Activated CD8-positive, alpha-beta memory T cell treated with anti-CD3 and anti-CD28 coated beads for 1 hour (primary cell): Measurements from ENCODE around the gene AFMID.
"Not testable (repeated sequence)": the region's sequence is repeated elsewhere in the genome, so short reads cannot be mapped to it uniquely, and the experiment has no call there.

Source experiments
- DNase-seq, 2 donors: peaks; one replicate each; pipeline ENCODE4 v3.0.0-alpha.2; 2020; ENCODE audit warnings: low read depth in 1 of 2; ENCODE audit errors: extremely low read depth in 1 of 2

Gene AFMID

DNA sequence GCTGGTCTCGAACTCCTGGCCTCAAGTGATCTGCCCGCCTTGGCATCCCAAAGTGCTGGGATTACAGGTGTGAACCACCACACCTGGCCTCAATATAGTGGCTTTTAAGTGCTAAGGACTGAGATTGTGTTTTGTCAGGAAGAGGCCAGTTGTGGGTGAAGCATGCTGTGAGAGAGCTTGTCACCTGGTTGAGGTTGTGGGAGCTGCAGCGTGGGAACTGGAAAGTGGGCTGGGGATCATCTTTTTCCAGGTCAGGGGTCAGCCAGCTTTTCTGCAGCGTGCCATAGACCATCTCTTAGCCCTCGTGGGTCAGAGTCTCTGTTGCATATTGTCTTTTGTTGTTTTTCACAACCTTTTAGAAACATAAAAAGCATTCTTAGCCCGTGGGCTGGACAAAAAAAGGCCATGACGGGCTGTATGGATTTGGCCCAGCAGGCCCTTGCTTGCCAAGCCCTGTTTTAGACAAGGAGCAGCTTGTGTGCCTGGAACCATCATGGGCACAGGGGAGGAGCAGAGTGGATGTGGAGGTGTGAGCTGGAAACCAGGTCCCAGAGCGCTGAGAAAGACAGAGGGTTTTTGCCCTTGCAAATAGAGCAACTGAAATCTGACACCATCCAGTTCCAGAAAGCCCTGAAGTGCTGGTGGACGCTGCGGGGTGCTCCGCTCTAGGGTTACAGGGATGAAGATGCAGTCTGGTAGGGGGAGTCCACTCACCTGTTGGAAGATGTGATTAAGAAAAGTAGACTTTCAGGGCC is 32.4 kb downstream of the AFMID start:
- no peak for DNase-seq

DNA sequence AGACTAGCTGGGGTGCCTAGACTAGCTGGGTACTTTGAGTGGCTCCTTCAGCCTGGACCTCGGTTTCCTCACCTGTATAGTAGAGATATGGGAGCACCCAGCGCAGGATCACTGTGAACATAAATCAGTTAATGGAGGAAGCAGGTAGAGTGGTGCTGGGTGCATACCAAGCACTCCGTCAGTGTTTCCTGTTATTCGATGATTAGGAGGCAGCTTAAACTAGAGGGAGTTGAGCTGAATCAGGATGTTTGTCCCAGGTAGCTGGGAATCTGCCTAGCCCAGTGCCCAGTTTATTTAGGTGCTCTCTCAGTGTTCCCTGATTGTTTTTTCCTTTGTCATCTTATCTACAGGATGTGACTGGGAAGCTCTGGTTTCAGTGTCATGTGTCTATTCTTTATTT is 35.9 kb downstream of the AFMID start:
- DNase-seq = no peak

DNA sequence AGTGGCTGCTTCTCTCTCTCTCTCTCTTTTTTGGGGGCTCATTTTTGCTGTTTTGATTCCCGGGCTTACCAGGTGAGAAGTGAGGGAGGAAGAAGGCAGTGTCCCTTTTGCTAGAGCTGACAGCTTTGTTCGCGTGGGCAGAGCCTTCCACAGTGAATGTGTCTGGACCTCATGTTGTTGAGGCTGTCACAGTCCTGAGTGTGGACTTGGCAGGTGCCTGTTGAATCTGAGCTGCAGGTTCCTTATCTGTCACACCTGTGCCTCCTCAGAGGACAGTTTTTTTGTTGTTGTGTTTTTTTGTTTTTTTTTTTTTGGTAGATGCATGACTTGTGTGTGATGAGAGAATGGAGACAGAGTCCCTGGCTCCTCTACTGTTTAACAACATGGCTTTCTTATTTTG is 36.6 kb downstream of the AFMID start:
- no peak for DNase-seq

DNA sequence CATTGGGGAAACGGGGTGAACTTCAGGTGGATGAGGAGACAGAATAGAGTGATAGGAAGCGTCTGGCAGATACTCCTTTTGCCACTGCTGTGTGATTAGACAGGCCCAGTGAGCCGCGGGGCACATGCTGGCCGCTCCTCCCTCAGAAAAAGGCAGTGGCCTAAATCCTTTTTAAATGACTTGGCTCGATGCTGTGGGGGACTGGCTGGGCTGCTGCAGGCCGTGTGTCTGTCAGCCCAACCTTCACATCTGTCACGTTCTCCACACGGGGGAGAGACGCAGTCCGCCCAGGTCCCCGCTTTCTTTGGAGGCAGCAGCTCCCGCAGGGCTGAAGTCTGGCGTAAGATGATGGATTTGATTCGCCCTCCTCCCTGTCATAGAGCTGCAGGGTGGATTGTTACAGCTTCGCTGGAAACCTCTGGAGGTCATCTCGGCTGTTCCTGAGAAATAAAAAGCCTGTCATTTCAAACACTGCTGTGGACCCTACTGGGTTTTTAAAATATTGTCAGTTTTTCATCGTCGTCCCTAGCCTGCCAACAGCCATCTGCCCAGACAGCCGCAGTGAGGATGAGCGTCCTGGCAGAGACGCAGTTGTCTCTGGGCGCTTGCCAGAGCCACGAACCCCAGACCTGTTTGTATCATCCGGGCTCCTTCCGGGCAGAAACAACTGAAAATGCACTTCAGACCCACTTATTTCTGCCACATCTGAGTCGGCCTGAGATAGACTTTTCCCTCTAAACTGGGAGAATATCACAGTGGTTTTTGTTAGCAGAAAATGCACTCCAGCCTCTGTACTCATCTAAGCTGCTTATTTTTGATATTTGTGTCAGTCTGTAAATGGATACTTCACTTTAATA is 37.3 kb downstream of the AFMID start:
- DNase-seq = no peak

DNA sequence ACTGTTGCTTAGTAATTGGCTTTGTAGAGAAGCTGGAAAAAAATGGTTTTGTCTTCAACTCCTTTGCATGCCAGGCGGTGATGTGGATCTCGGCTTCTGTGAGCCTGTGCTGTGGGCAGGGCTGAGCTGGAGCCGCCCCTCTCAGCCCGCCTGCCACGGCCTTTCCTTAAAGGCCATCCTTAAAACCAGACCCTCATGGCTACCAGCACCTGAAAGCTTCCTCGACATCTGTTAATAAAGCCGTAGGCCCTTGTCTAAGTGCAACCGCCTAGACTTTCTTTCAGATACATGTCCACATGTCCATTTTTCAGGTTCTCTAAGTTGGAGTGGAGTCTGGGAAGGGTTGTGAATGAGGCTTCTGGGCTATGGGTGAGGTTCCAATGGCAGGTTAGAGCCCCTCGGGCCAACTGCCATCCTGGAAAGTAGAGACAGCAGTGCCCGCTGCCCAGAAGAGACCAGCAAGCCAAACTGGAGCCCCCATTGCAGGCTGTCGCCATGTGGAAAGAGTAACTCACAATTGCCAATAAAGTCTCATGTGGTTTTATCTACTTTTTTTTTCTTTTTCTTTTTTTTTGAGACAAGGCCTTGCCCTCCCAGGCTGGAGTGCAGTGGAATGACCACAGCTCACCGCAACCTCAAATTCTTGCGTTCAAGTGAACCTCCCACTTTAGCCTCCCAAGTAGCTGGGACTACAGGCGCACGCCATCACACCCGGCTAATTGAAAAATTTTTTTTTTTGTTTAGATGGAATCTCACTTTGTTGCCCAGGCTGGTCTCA is 38.1 kb downstream of the AFMID start:
- no peak for DNase-seq

DNA sequence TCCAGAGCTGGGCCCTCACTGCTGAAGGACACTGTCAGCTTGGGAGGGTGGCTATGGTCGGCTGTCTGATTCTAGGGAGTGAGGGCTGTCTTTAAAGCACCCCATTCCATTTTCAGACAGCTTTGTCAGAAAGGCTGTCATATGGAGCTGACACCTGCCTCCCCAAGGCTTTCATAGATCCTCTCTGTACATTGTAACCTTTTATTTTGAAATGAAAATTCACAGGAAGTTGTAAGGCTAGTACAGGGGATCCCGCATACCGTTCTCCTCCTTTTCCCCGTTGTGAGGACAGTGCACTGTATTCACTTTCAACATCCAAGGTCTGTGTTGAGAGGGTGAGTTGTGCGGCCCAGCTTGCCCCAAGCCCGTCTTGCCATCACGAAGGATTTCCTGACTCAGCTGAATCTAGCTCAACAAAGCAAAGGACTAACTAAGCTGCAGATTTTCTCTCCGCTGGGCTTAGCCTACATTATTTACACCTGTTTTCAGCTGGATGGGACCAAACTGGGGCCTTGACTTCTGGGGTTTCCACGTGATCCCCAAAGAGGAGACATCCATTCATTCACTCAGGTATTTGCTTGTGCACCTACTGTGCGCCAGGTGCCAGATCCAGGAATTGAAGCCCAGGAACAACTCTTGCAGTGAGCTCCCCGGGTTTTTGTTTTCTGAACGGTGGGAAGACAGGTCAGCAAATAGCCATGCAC is 39.0 kb downstream of the AFMID start:
- no peak for DNase-seq

DNA sequence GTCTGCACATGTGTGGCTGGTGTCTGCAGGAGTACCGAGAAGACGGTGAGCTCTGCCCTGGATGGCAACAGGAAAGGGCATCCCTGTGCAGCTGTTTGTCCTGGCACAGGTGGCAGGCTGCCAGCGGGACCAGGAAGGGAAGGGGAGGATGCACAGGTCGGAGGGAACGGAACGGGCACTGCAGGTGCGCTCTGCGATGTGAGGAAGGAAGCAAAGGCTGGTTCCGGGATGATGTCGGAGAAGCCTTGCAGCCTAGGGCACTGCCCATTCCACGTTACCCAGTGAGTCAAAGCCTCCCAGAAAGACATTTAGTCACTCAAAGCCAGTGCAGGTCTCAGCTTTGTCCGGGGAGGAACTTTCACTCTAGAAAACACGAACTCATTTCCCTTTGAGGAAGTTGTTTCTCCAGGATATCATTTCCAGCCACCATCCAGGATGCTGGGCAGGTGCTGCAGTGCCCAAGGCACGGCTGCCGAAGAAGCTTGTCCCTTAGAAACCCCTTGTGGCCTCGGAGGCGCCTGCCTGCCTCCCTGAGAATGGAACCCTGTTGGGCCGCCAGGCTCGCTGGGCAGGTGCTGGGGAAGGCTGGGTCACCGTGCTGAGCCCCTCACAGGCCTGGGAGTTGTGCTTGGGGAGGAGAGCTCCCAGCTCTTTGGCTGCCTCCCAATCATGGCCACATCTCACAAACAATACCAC is 39.7 kb downstream of the AFMID start:
- DNase-seq = no peak

DNA sequence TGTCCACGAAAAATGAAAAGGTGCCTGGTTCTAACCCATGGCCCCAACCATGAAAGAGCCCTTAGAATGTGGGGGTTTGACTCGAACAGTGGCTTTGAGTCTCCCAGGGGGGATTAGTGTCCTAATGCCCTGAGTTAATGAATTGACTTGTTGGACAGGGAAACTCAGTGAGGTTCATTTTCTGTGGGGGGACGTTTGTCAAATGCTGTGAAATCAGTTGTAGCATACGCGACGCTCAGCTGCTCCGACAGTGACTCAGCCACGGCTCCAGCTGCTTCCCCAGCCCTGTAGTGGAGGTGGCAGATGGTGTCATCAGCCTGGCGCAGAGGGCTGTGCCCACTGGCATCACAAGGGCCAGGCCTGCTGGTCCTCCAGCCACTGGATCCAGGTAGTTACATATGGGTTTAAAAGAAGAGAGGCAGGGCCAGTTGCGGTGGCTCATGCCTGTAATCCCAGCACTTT is 40.3 kb downstream of the AFMID start:
- no peak for DNase-seq

DNA sequence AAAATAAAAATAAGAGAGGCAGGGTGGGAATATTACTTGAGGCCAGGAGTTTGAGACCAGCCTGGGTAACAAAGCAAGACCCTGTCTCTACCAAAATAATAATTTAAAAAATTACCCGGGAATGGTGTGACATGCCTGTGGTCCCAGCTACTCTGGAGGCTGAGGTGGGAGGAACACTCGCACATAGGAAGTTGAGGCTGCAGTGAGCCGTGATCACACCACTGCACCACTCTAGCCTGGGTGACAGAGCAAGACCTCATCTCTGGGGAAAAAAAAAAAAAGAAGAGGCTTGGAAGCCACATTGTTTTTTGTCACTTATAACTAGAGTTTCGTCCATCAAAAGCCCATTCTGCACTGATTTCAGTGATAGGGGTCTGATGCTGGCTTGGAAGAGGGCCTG is 41.0 kb downstream of the AFMID start:
- DNase-seq = no peak

DNA sequence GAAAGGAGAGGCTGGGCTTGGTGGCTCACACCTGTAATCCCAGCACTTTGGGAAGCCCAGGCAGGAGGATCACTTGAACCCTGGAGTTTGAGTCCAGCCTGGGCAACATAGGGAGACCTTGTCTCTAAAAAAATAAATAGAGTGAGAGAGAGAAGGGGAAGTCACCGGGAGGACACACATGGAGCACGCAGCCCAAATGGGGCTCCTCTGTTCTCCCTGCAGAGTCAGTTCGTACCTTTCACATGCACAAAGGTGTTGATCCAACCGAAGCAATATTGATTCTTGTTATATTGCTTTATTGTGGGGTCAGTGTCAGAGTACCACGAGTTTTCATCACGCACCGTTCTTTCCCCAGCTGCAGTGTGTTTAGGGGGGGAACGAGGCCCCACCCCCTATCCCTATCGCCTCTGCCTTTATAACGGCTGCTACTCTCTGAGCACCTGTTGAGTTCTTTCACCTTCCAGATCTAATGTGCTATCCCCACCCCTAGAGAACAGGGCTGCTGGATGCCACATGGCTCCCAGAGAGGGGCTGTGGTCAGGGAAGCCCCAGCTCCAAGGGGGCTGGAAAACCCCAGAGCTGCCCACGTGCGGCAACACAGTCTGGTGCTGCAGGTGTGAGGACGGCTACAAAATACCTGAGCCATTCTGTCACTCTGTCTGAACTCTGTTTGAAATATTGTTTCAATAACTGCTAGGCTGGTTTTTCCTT is 43.2 kb downstream of the AFMID start:
- DNase-seq = no peak

DNA sequence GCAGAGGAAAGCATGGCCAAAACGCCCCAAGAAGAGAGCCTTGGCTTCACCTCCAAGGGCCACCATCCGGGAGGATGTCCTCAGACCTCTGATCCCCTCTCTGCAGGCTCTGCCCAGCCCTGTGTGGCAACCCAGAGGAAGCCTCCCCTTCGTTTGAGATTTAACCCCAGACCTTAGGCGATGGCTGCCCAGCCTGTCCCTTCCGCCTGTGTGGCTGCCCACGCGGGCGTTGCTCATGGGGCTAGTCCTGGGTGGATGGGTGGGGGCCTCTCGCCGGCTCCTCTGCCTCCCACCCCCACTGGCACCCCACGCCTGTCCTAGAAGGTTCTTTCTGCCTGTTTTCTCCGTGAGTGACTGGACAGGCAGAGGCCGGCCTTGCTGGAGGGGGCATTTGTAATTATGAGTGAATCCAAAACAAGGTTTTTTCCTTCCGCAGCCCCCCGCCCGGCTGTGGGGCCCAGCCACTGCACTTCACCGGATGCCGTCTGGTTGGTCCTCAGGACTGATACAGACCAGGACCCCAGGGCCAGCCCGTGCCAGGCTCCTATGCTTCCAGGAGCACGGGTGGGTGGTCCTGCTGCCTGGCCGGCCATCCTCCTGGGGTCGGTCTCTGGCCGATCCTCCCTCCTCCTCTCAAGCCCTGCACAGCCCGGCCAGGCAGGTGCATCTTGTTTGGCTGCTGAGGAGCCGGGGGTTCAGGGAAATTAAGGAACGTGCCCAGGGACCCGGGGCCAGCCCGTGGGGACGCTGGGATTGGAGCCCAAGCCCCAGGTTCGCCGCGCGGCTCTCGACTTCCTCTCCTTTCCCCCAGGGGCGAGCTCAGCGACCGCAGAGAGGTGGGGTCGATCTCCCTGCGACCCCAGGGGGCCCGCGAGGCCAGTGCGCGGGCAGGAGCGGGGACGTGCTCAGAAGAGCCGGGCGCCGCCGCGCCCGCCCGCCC is 44.1 kb downstream of the AFMID start, which contains the start of gene TMEM235:
Gene TMEM235, plus strand, starts transcription at position 636 of the 940 bp plus-strand sequence. CDS start 393 bp downstream, outside the sequence.
- no peak for DNase-seq

DNA sequence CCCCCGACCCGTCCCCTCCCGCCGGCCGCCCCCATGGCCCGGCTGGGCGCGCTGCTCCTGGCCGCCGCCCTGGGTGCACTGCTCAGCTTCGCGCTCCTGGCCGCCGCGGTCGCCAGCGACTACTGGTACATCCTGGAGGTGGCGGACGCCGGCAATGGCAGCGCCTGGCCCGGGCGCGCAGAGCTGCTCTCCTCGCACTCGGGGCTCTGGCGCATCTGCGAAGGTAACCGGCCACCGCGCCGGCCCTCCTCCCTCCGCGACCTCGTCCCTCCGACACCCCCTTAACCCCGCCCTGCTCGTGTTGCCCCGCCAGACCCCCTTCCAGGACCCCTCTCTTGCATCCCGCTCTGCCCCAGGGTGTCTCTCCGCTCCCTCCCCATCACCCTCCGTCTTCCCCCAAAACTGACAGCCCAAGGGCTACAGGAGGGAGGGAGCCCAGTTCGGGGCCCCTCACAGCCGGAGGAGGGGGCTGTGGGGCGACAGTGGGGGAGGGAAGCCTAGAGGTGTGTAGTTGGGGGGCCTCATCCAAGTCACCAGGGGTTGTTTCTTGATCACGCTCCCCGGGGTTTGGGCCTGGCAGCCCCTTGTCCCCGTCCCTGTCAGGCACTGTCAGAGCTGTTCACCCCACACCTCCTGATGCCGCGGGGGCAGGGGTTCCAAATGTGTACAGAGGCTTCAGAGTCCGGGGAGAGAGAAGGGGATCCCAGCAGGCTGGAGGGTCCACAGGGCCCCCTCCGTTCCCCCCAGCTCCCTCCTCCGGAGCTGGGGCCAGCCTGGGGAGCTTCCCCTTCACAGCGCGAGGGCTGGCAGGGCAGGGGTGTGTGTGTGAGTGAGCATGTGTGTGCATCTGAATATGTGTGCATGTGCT is 45.1 kb downstream of the AFMID start:
- DNase-seq = no peak

DNA sequence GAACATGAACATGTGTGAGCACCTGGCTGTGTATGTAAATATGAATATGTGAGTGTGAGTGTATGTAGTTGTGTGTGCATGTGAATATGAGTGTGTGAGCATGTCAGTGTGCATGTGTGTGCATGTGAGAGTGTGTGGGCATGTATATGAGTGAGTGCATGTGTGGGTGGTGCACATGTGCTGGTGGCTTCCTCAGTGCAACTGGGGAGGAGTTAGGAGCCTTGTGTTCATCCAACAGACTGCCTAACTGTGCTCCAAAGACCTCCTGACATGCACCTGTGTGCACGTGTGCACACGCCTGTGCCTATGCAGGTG is 45.7 kb downstream of the AFMID start:
- DNase-seq = no peak

DNA sequence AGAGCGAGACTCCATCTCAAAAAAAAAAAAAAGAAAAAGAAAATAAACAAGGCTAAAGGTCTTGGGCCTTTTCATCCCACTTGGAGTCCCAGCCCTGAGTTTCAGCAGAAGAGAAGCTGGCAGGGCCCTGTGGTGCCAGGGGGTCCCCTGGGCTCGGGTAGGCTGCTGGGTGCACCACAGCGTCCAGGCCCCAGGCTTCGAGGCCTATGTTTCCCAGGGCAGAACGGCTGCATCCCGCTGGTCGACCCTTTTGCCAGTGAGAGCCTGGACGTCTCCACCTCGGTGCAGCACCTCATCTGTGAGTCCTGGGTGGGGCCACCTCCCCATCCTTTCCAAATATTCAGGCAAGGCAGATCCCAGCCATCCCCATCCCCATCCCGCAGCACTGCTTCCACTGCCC is 46.5 kb downstream of the AFMID start:
- DNase-seq = no peak

DNA sequence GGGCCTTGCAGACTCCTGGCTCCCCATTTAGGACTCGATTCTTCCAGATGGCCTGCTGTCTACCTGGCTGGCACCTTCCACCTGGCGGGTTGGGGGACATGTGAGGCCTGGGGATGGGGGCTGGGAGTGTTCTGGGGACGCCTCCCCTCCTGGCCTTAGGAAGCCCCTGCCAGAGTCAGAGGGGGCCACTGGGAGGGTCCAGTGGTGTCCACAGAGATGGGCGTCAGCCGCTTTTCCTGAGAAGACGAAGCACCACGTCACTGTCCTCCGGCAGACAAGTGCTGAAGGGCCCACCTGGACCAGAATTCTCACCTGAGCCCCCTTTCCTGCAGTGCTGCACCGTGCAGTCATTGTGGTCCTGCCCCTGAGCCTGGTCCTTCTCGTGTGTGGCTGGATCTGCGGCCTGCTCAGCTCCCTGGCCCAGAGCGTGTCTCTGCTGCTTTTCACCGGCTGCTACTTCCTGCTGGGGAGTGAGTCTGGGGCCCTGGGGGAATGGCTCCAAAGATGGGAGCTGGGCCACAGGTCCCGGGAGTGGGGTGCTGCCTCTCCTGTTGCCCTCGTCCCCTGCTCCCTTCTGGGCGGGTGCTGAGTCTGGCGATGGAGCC is 47.2 kb downstream of the AFMID start:
- no peak for DNase-seq

DNA sequence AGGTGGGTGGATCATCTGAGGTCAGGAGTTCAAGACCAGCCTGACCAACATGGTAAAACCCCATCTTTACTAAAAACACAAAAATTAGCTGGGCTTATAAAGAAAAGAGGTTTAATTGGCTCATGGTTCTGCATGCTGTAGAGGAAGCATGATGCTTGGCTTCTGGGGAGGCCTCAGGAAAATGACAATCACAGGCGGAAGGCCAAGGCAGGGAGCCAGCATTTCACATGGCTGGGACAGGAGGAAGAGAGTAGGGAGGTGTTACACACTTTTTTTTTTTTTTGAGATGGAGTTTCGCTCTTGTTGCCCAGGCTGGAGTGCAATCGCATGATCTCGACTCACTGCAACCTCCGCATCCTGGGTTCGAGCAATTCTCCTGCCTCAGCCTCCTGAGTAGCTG is 47.9 kb downstream of the AFMID start:
- not testable (repeated sequence) for DNase-seq

DNA sequence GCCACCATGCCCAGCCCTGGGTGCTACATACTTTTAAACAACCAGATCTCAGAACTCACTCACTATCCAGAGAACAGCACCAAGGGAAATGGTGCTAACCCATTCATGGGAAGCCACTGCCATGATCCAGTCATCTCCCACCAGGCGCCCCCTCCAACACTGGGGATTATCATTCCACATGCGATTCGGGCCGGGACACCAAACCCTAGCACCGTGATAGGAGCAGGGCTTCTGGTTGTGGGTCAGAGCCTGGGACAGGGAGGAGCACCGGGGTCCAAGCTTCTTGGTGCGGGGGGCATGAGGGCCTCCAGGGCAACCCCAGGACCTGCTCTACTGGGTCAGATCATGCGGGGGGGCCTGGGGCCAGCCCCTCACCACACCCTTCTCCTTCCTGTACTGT is 48.7 kb downstream of the AFMID start:
- DNase-seq = no peak
